ENCODE measurements around the gene OR8D4. TPM values are rescaled to one million over a fixed set of nuclear protein-coding genes. Genes with fewer than 3 reads are reported as not detected.

OR8D4 gene
- total and polyA plus RNA-seq, 8 donors: 1.4 to 1.5 TPM; not detected in 6

DNA sequence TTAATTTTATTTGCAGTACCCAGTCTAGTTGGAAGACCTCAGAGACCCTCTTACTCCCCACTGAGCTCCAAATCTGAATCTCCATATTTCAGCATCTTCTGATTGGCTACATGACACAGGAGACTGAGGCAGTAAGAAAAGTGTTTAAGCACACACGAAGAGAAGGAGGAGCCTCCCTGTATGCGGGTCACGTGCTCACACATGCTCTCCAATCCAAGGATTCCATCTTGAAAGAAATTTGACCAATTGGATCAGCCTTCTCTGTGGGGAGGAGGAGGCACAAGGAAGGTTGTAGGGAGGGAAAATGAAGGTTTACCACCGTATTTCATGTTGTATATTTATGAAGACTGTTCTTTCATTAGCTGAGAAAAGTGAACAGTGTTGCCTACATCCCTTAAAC lies 40.4 kb downstream of the OR8D4 start:
- no peak for DNase-seq
- H3K9me3 ChIP-seq: no peaks in the 10 kb centered on the region
- TF ChIP-seq EP300 (IDR thresholded peaks at IDR 0.05) (no peak), POLR2A (IDR thresholded peaks at IDR 0.05) (no peak)
- TF ChIP-seq, protein P1, sequence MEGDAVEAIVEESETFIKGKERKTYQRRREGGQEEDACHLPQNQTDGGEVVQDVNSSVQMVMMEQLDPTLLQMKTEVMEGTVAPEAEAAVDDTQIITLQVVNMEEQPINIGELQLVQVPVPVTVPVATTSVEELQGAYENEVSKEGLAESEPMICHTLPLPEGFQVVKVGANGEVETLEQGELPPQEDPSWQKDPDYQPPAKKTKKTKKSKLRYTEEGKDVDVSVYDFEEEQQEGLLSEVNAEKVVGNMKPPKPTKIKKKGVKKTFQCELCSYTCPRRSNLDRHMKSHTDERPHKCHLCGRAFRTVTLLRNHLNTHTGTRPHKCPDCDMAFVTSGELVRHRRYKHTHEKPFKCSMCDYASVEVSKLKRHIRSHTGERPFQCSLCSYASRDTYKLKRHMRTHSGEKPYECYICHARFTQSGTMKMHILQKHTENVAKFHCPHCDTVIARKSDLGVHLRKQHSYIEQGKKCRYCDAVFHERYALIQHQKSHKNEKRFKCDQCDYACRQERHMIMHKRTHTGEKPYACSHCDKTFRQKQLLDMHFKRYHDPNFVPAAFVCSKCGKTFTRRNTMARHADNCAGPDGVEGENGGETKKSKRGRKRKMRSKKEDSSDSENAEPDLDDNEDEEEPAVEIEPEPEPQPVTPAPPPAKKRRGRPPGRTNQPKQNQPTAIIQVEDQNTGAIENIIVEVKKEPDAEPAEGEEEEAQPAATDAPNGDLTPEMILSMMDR (IDR thresholded peaks at IDR 0.05): no peak
- no peaks in the 10 kb centered on the region for H3K4me1 ChIP-seq
- intact Hi-C loops (cut with DNase I; ENCODE audit: low total_unique reads): no loop called here
- H3K4me3 ChIP-seq: no peak overlapping the region
- H3K36me3 ChIP-seq: no peaks in the 10 kb centered on the region
- H3K27ac ChIP-seq: no peak overlapping the region
- 70 to 89% (median 83%) methylated on average over 4 of the region's 4 CpGs for WGBS, 5 donors
- H3K27me3 ChIP-seq: no peaks in the 10 kb centered on the region

DNA sequence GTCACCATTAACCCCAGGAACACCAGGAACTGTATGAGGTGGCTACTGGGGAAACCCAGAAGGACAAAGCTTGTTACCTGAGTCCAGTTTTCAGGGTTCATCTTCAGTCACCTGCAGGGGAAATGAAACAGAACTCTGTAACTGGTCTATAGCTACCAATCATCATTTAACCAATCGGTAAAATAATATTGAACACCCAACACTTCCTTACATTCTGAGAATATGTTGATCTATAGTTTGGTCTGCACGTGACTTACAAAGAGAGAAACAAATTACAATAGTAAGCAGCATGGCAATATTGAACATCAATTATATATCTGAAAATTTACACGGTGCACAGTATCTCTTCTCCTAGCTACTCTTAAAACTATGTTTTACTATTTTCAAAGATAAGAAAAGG lies 41.8 kb downstream of the OR8D4 start, which contains the start of gene OR6T1:
Gene OR6T1, minus strand, starts transcription at position 101 of the 400 bp plus-strand sequence. Its CDS starts 0 bp downstream, at position 101.
- no peaks in the 10 kb centered on the region for H3K27me3 ChIP-seq
- intact Hi-C loops (cut with DNase I; ENCODE audit: low total_unique reads): no loop called here
- H3K4me1 ChIP-seq: no peaks in the 10 kb centered on the region
- no peak within 1 kb of the TSS for H3K4me3 ChIP-seq
- no peaks in the 10 kb centered on the region for H3K36me3 ChIP-seq
- H3K9me3 ChIP-seq: no peaks in the 10 kb centered on the region
- WGBS, 5 donors: 83 to 88% (median 87%) methylated on average over 3 of the region's 3 CpGs
- DNase-seq: no peak
- H3K27ac ChIP-seq: no peak within 1 kb of the TSS
- TF ChIP-seq, protein P1 (IDR thresholded peaks at IDR 0.05): no peak
- TF ChIP-seq POLR2AphosphoS5 (IDR thresholded peaks at IDR 0.05) (no peak), POLR2A (IDR thresholded peaks at IDR 0.05) (no peak), EP300 (IDR thresholded peaks at IDR 0.05) (no peak)

DNA sequence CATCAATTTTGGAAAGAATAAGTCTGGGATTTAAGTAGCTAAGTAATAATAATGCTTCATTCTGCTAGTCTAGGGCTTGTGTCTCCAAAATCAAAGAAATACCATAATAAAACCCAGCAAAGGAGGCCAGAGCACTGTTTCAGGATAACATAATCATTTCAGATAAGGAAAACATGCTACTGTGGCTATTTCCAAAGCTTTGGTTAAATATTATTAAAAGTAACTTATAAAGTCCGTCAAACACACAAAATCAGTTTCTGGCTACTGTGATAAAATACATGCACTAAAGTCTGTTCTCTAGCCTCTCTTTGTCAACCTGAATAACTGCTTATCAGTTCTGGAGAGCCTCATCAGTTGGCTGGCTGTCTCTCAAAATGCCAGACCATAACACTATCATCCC lies 43.2 kb downstream of the OR8D4 start:
- no peaks in the 10 kb centered on the region for H3K27me3 ChIP-seq
- no peak for DNase-seq
- 13 to 36% (median 28%) methylated on average over 1 of the region's 1 CpG for WGBS, 5 donors
- no peaks in the 10 kb centered on the region for H3K9me3 ChIP-seq
- H3K4me1 ChIP-seq: no peaks in the 10 kb centered on the region
- no peak overlapping the region for H3K27ac ChIP-seq
- no peak for TF ChIP-seq POLR2A (IDR thresholded peaks at IDR 0.05)
- TF ChIP-seq POLR2AphosphoS5 (IDR thresholded peaks at IDR 0.05): no peak
- TF ChIP-seq EP300 (IDR thresholded peaks at IDR 0.05): no peak
- TF ChIP-seq, protein P1 (IDR thresholded peaks at IDR 0.05): no peak
- intact Hi-C loops (cut with DNase I; ENCODE audit: low total_unique reads): no loop called here
- H3K4me3 ChIP-seq: no peak overlapping the region
- no peaks in the 10 kb centered on the region for H3K36me3 ChIP-seq

DNA sequence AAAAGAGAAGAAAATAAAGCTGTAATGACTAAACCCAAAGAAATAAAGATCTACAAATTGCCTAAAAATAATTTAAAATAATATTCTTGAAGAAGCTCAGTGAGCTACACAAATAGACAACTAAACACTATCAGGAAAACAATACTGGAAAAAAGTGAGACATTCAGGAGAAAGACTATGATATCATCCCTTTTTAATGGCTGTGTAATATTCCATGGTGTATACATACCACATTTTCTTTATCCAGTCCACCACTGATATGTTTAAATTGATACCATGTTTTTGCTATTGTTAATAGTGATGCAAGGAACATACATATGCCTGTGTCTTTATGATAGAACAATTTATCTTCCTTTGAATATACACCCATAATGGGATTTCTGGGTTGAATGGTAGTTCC lies 54.8 kb downstream of the OR8D4 start:
- no peak for DNase-seq
- intact Hi-C loops (cut with DNase I; ENCODE audit: low total_unique reads): no loop called here
- no peaks in the 10 kb centered on the region for H3K4me1 ChIP-seq
- no peak overlapping the region for H3K27ac ChIP-seq
- H3K36me3 ChIP-seq: no peaks in the 10 kb centered on the region
- TF ChIP-seq POLR2AphosphoS5 (IDR thresholded peaks at IDR 0.05) (no peak), POLR2A (IDR thresholded peaks at IDR 0.05) (no peak), EP300 (IDR thresholded peaks at IDR 0.05) (no peak)
- TF ChIP-seq, protein P1 (IDR thresholded peaks at IDR 0.05): no peak
- peaks cover 0 to 14% (median 2%) of the 10 kb centered on the region in 4 donors for H3K9me3 ChIP-seq
- no peaks in the 10 kb centered on the region for H3K27me3 ChIP-seq
- no peak overlapping the region for H3K4me3 ChIP-seq

Other genes with a start within 250 kb of the OR8D4 start
- 1 to 10 TPM in 2 of 5 donors, not detected in 3; 1.4 to 2.2 TPM for gene SCN3B, start 247.5 kb upstream of the OR8D4 start, total RNA-seq
- under 1 TPM; 0.15 to 0.38 (median 0.19) TPM for gene SCN3B, start 247.5 kb upstream of the OR8D4 start, polyA plus RNA-seq
- 10 to 100 TPM in 2 of 5 donors, 1 to 10 TPM in 3; 1.7 to 17.4 (median 7.5) TPM for gene ZNF202, start 160.5 kb upstream of the OR8D4 start, total RNA-seq
- 1 to 10 TPM; 3.2 to 5.4 (median 3.8) TPM for gene ZNF202, start 160.5 kb upstream of the OR8D4 start, polyA plus RNA-seq
- not detected for gene OR6X1, start 147.6 kb upstream of the OR8D4 start, total RNA-seq
- not detected for gene OR6X1, start 147.6 kb upstream of the OR8D4 start, polyA plus RNA-seq
- not detected for gene OR6M1, start 95.8 kb upstream of the OR8D4 start, total RNA-seq
- not detected for gene OR6M1, start 95.8 kb upstream of the OR8D4 start, polyA plus RNA-seq
- not detected for gene TMEM225, start 16.5 kb upstream of the OR8D4 start, total RNA-seq
- not detected for gene TMEM225, start 16.5 kb upstream of the OR8D4 start, polyA plus RNA-seq
- 1 to 10 TPM in 1 of 5 donors, not detected in 4; 4.4 TPM for gene OR4D5, start 37.5 kb downstream of the OR8D4 start, total RNA-seq
- not detected for gene OR4D5, start 37.5 kb downstream of the OR8D4 start, polyA plus RNA-seq
- not detected for gene OR6T1, start 41.7 kb downstream of the OR8D4 start, total RNA-seq
- not detected for gene OR6T1, start 41.7 kb downstream of the OR8D4 start, polyA plus RNA-seq
- gene OR10S1, start 75.6 kb downstream of the OR8D4 start, total RNA-seq: not detected
- not detected for gene OR10S1, start 75.6 kb downstream of the OR8D4 start, polyA plus RNA-seq
- gene OR10G6, start 93.0 kb downstream of the OR8D4 start, total RNA-seq: not detected
- not detected for gene OR10G6, start 93.0 kb downstream of the OR8D4 start, polyA plus RNA-seq
- 1 to 10 TPM in 1 of 5 donors, under 1 TPM in 1, not detected in 3; 0.73 to 1.2 TPM for gene OR10G4, start 110.8 kb downstream of the OR8D4 start, total RNA-seq
- gene OR10G4, start 110.8 kb downstream of the OR8D4 start, polyA plus RNA-seq: not detected
- under 1 TPM in 1 of 5 donors, not detected in 4; 0.73 TPM for gene OR10G9, start 120.8 kb downstream of the OR8D4 start, total RNA-seq
- not detected for gene OR10G9, start 120.8 kb downstream of the OR8D4 start, polyA plus RNA-seq
- not detected for gene OR10G8, start 124.6 kb downstream of the OR8D4 start, total RNA-seq
- not detected for gene OR10G8, start 124.6 kb downstream of the OR8D4 start, polyA plus RNA-seq
- not detected for gene OR10G7, start 139.2 kb downstream of the OR8D4 start, total RNA-seq
- gene OR10G7, start 139.2 kb downstream of the OR8D4 start, polyA plus RNA-seq: not detected
- gene VWA5A, start 213.3 kb downstream of the OR8D4 start, total RNA-seq: 100 to 1,000 TPM in 1 of 5 donors, 10 to 100 TPM in 4; 15.4 to 111 (median 39.7) TPM
- gene VWA5A, start 213.3 kb downstream of the OR8D4 start, polyA plus RNA-seq: 10 to 100 TPM; 10.1 to 24.1 (median 17.1) TPM

All from stomach (tissue), 9 donors.